ENCODE results near the gene MKI67. TPM values are rescaled to one million over a fixed set of nuclear protein-coding genes. Genes with fewer than 3 reads are reported as not detected.

Gene MKI67
- total RNA-seq, 2 donors from 2014 or later = 0.35 to 4.0 TPM

DNA sequence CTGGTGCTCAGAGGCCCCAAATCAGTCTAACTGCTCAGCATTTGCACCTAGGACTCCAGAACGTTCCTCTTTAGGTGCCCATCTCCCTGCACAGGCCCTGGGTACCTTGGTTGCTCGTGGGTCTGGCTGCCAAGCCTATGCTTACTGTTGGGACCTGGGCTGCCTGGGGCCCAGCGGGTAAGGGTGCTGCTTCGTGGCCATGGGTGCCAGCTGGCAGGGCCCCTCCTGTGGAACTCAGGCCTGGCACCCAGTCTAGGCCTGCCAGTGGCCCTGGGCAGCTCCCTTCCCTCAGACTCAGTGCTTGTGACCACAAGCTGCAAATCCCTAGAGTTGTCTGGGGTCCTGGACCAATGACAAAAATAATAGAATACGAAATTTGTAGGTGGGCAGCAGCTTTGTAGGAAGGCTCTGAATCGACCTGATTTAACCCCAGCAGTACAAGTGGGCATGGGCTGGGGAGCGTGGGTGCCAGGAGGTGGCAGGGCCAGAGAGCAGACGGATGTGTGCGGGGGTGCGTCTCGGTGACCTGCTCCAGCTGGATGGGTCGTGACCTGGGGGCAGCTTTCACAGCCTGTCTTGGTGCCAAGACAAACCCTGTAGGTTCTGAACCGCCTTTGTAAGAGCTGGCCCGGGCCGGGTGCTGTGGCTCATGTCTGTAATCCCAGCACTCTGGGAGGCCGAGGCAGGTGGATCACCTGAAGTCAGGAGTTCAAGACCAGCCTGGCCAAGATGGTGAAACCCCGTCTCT, 69.7 kb downstream of the MKI67 start:
- H3K36me3 ChIP-seq = peaks cover 59% of the 10 kb centered on the region
- H3K4me3 ChIP-seq = no peak overlapping the region
- no peaks in the 10 kb centered on the region for H3K27me3 ChIP-seq
- no peaks in the 10 kb centered on the region for H3K4me1 ChIP-seq
- TF ChIP-seq, protein P1, sequence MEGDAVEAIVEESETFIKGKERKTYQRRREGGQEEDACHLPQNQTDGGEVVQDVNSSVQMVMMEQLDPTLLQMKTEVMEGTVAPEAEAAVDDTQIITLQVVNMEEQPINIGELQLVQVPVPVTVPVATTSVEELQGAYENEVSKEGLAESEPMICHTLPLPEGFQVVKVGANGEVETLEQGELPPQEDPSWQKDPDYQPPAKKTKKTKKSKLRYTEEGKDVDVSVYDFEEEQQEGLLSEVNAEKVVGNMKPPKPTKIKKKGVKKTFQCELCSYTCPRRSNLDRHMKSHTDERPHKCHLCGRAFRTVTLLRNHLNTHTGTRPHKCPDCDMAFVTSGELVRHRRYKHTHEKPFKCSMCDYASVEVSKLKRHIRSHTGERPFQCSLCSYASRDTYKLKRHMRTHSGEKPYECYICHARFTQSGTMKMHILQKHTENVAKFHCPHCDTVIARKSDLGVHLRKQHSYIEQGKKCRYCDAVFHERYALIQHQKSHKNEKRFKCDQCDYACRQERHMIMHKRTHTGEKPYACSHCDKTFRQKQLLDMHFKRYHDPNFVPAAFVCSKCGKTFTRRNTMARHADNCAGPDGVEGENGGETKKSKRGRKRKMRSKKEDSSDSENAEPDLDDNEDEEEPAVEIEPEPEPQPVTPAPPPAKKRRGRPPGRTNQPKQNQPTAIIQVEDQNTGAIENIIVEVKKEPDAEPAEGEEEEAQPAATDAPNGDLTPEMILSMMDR (IDR thresholded peaks at IDR 0.05) = no peak
- no peak for DNase-seq (ENCODE audit: low spot score)
- no peak overlapping the region for H3K27ac ChIP-seq
- no peaks in the 10 kb centered on the region for H3K9me3 ChIP-seq

DNA sequence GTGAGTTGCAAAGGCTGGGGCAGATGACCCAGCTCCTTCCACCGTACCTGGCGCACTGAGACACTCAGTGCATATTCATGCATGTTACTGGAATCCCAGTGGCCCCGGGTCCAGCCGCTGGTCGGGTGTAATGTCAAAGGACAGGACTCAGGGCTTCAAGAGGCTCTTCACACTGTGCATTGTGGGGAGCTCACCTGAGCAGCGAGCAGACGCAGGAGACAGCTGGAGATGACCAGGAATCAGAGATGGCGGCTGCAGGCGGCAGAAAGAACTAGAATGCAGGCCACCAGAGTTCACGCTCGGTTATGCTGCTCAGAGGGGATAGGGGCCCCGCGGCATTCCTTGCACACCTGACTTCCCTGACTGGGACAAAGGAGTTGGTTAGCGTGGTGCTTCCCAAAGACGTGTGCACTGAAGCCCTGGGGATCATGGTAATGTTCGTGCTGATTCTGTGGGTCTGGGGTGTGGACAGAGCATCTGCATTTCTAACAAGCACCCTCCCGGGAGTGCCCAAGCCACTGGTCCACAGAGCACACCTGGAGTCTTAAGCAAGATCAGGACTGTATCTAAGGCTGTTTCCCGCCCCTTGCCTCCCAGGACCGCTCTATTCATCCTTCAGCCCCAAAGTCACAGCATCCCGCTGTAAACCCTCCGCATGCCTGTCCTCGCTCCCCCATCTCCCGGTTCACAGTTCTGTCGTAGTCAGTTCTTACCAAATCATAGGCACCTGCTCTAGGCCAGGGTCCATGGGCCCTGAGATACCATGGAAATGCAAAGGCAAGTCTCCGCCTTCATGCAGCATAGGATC, 71.0 kb downstream of the MKI67 start:
- Histone ChIP-seq H3K9me3 (no peaks in the 10 kb centered on the region), H3K27ac (no peak overlapping the region), H3K4me1 (peaks cover 0 to 3% of the 10 kb centered on the region in 2 donors), H3K4me3 (no peak overlapping the region), H3K36me3 (peaks cover 51% of the 10 kb centered on the region), H3K27me3 (no peaks in the 10 kb centered on the region)
- DNase-seq (ENCODE audit: low spot score) = no peak
- TF ChIP-seq, protein P1 (IDR thresholded peaks at IDR 0.05) = no peak

DNA sequence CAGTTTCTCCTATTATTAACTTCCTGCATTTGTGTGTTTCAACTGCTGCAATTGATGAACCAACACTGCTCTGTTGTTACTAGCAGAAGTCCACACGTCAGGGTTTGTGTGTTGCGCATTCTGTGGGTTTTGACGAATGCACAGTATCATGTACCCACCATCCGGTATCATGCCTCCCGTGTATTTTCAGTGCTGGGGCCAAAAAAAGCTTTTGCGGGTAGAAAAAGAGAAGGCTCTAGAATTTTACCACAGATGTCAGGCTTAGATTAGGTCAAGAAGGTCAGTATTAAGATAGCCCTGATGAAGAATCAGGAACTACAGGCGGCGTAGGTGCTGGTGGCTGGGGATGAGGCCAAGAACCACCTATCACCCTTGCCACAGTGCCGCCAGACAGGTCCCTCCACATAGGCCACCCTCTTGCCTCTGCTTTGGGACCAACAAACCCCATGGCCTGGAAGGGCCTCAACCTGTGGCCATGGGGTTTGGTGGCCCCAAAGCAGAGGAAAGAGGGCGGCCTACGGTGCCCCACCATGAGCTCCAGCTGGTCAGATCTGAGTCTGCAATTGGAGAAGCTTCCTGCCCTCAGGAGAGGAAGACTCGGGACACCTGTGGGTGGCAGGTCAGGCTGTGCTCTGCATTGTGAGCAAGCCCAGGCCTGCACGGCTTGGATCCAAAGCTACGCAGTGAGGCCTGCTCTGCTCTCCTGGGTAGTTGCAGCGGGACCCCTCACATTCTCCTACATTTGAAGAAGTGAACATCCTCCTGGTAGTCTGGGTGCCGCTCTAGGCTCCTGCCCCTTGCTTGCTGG, 71.9 kb downstream of the MKI67 start:
- DNase-seq (ENCODE audit: low spot score) = no peak
- Histone ChIP-seq H3K27me3 (no peaks in the 10 kb centered on the region), H3K4me1 (peaks cover 0 to 4% of the 10 kb centered on the region in 2 donors), H3K9me3 (no peaks in the 10 kb centered on the region), H3K36me3 (peaks cover 47% of the 10 kb centered on the region), H3K4me3 (no peak overlapping the region), H3K27ac (no peak overlapping the region)
- TF ChIP-seq, protein P1 (IDR thresholded peaks at IDR 0.05) = no peak

DNA sequence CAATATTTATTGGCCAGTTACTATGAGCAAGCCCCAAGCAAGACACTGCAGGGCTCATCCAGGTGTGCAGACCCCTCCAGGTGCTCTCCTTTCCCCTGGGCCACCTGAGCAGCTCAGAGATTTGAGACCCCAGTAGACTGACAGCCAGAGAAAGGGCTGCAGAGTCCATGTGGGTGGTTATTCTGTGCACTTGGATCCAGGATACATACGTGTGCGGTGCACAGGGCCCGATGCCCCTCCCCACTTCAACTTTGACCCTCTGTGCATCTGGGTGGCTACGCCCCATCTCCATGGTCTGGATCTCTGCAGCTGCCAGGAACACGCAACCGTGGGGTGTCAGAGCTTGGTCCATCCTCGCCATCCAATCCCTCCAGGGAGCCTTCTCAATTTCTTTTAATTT, 72.9 kb downstream of the MKI67 start:
- no peak for DNase-seq (ENCODE audit: low spot score)
- TF ChIP-seq, protein P1 (IDR thresholded peaks at IDR 0.05) = no peak
- no peaks in the 10 kb centered on the region for H3K9me3 ChIP-seq
- peaks cover 46% of the 10 kb centered on the region for H3K36me3 ChIP-seq
- no peaks in the 10 kb centered on the region for H3K27me3 ChIP-seq
- H3K4me1 ChIP-seq = peaks cover 0 to 14% of the 10 kb centered on the region in 2 donors
- H3K27ac ChIP-seq = no peak overlapping the region
- no peak overlapping the region for H3K4me3 ChIP-seq

DNA sequence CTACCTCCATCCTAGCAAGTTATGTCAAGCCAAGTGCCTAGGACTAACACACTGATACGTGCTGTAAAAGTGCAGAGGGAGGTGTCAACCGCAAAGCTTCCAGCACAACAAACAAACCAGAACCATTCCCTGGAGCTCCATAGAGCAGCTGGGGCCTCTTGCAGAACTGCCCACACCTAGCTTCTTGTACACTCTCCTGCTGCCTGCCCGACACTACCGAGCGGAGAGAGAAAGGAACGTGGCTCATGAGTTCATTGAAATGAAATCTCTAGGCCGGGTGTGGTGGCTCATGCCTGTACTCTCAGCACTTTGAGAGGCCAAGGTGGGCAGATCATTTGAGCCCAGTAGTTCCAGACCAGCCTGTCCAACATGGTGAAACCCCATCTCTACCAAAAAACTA, 73.5 kb downstream of the MKI67 start:
- Histone ChIP-seq H3K36me3 (peaks cover 46% of the 10 kb centered on the region), H3K9me3 (no peaks in the 10 kb centered on the region), H3K27ac (no peak overlapping the region), H3K27me3 (no peaks in the 10 kb centered on the region), H3K4me1 (peaks cover 0 to 19% of the 10 kb centered on the region in 2 donors), H3K4me3 (no peak overlapping the region)
- TF ChIP-seq, protein P1 (IDR thresholded peaks at IDR 0.05) = no peak
- DNase-seq (ENCODE audit: low spot score) = no peak

Data from right atrium auricular region (tissue), 2 donors.